ENCODE results near the gene ATG2B. TPM values are rescaled to one million over a fixed set of nuclear protein-coding genes. Genes with fewer than 3 reads are reported as not detected.

Gene ATG2B
- total and polyA plus RNA-seq, 3 donors from 2014 or later: 42.7 to 74.9 (median 44.8) TPM

GRCh38 chr14:96272777-96273473 is 90.2 kb downstream of the ATG2B start:
- H3K27me3 ChIP-seq: no peaks in the 10 kb centered on the region
- peaks cover 6% of the 10 kb centered on the region for H3K4me1 ChIP-seq
- H3K36me3 ChIP-seq (ENCODE audit: low read depth, missing control alignments): no peaks in the 10 kb centered on the region
- no peak overlapping the region for H3K4me3 ChIP-seq
- DNase-seq: no peak
- WGBS, 2 donors: 25 to 38% methylated on average over 3 of the region's 3 CpGs
- no peak for TF ChIP-seq POLR2A (IDR thresholded peaks at IDR 0.05)
- TF ChIP-seq CTCF (IDR thresholded peaks at IDR 0.05): no peak
- no peak overlapping the region for H3K27ac ChIP-seq
- no peaks in the 10 kb centered on the region for H3K9me3 ChIP-seq
- intact Hi-C loops (cut with DNase I; ENCODE audit: low total_unique reads): loop anchor here (5.0 kb wide), 1 partner anchor 171 kb away; no protein-coding TSS in a partner anchor

GRCh38 chr14:96271421-96271762 is 91.7 kb downstream of the ATG2B start:
- Histone ChIP-seq H3K4me3 (no peak overlapping the region), H3K9me3 (no peaks in the 10 kb centered on the region), H3K36me3 (ENCODE audit: low read depth, missing control alignments) (no peaks in the 10 kb centered on the region), H3K27me3 (no peaks in the 10 kb centered on the region), H3K4me1 (peaks cover 6% of the 10 kb centered on the region), H3K27ac (no peak overlapping the region)
- TF ChIP-seq POLR2A (IDR thresholded peaks at IDR 0.05): no peak
- TF ChIP-seq CTCF (IDR thresholded peaks at IDR 0.05): no peak
- DNase-seq: no peak
- intact Hi-C loops (cut with DNase I; ENCODE audit: low total_unique reads): loop anchor here (5.0 kb wide), 1 partner anchor 169 kb away; no protein-coding TSS in a partner anchor
- WGBS, 2 donors: 100% methylated on average over 1 of the region's 1 CpG

GRCh38 chr14:96270565-96271420 is 92.3 kb downstream of the ATG2B start:
- Histone ChIP-seq H3K27ac (no peak overlapping the region), H3K9me3 (no peaks in the 10 kb centered on the region), H3K27me3 (no peaks in the 10 kb centered on the region), H3K36me3 (ENCODE audit: low read depth, missing control alignments) (no peaks in the 10 kb centered on the region), H3K4me3 (no peak overlapping the region), H3K4me1 (peaks cover 6% of the 10 kb centered on the region)
- WGBS, 2 donors: 89 to 92% methylated on average over 8 of the region's 8 CpGs
- TF ChIP-seq CTCF (IDR thresholded peaks at IDR 0.05): no peak
- no peak for TF ChIP-seq POLR2A (IDR thresholded peaks at IDR 0.05)
- no peak for DNase-seq
- intact Hi-C loops (cut with DNase I; ENCODE audit: low total_unique reads): loop anchor here (5.0 kb wide), 1 partner anchor 168 kb away; no protein-coding TSS in a partner anchor

- DNase-seq: no peak
- WGBS, 2 donors: 88 to 92% methylated on average over 10 of the region's 10 CpGs
- Histone ChIP-seq H3K4me3 (no peak overlapping the region), H3K27me3 (no peaks in the 10 kb centered on the region), H3K27ac (no peak overlapping the region), H3K36me3 (ENCODE audit: low read depth, missing control alignments) (no peaks in the 10 kb centered on the region), H3K4me1 (no peaks in the 10 kb centered on the region), H3K9me3 (no peaks in the 10 kb centered on the region)
- TF ChIP-seq POLR2A (IDR thresholded peaks at IDR 0.05) (no peak), CTCF (IDR thresholded peaks at IDR 0.05) (no peak)
- intact Hi-C loops (cut with DNase I; ENCODE audit: low total_unique reads): no loop called here
Measured at GRCh38 chr14:96269359-96269710, 93.8 kb downstream of the ATG2B start.
